ENCODE data around the gene MBD2. TPM values are rescaled to one million over a fixed set of nuclear protein-coding genes. Genes with fewer than 3 reads are reported as not detected.

MBD2 gene
- total RNA-seq, 1 donor from 2014 or later: 48.8 TPM

GRCh38 chr18:54240629-54241107, 16.2 kb upstream of the MBD2 start:
- H3K9me3 Mint-ChIP-seq: no peaks in the 10 kb centered on the region
- H3K27me3 Mint-ChIP-seq: no peaks in the 10 kb centered on the region
- no peak overlapping the region for H3K27ac Mint-ChIP-seq
- no peaks in the 10 kb centered on the region for H3K36me3 Mint-ChIP-seq
- no peak for TF ChIP-seq CTCF (conservative IDR thresholded peaks at IDR 0.05)
- H3K4me3 Mint-ChIP-seq: no peak overlapping the region
- no peaks in the 10 kb centered on the region for H3K4me1 Mint-ChIP-seq (ENCODE audit: unreplicated experiment)
- no peak for DNase-seq (ENCODE audit: extremely low spot score, unreplicated experiment)

- Mint-ChIP-seq H3K27ac (no peak overlapping the region), H3K36me3 (no peaks in the 10 kb centered on the region), H3K9me3 (no peaks in the 10 kb centered on the region), H3K4me3 (no peak overlapping the region), H3K4me1 (ENCODE audit: unreplicated experiment) (no peaks in the 10 kb centered on the region), H3K27me3 (no peaks in the 10 kb centered on the region)
- no peak for TF ChIP-seq CTCF (conservative IDR thresholded peaks at IDR 0.05)
- no peak for DNase-seq (ENCODE audit: extremely low spot score, unreplicated experiment)
Observed at GRCh38 chr18:54239601-54240000, 15.1 kb upstream of the MBD2 start.

GRCh38 chr18:54239091-54239490, 14.6 kb upstream of the MBD2 start:
- TF ChIP-seq CTCF (conservative IDR thresholded peaks at IDR 0.05): no peak
- no peak for DNase-seq (ENCODE audit: extremely low spot score, unreplicated experiment)
- Mint-ChIP-seq H3K4me3 (no peak overlapping the region), H3K36me3 (no peaks in the 10 kb centered on the region), H3K27ac (no peak overlapping the region), H3K4me1 (ENCODE audit: unreplicated experiment) (no peaks in the 10 kb centered on the region), H3K27me3 (no peaks in the 10 kb centered on the region), H3K9me3 (no peaks in the 10 kb centered on the region)

- Mint-ChIP-seq H3K4me3 (no peak overlapping the region), H3K4me1 (ENCODE audit: unreplicated experiment) (no peaks in the 10 kb centered on the region), H3K9me3 (no peaks in the 10 kb centered on the region), H3K27me3 (no peaks in the 10 kb centered on the region), H3K36me3 (no peaks in the 10 kb centered on the region), H3K27ac (no peak overlapping the region)
- TF ChIP-seq CTCF (conservative IDR thresholded peaks at IDR 0.05): no peak
- no peak for DNase-seq (ENCODE audit: extremely low spot score, unreplicated experiment)
Observed at GRCh38 chr18:54238173-54238936, 13.9 kb upstream of the MBD2 start.

GRCh38 chr18:54235871-54236270, 11.4 kb upstream of the MBD2 start:
- Mint-ChIP-seq H3K4me1 (ENCODE audit: unreplicated experiment) (no peaks in the 10 kb centered on the region), H3K4me3 (no peak overlapping the region), H3K9me3 (no peaks in the 10 kb centered on the region)

More at GRCh38 chr18:54235871-54236270, 11.4 kb upstream of the MBD2 start:
- Mint-ChIP-seq H3K27ac (no peak overlapping the region), H3K27me3 (no peaks in the 10 kb centered on the region), H3K36me3 (no peaks in the 10 kb centered on the region)
- no peak for DNase-seq (ENCODE audit: extremely low spot score, unreplicated experiment)
- TF ChIP-seq CTCF (conservative IDR thresholded peaks at IDR 0.05): no peak
